Measurements from ENCODE around the gene FEM1C. TPM values are rescaled to one million over a fixed set of nuclear protein-coding genes. Genes with fewer than 3 reads are reported as not detected.

Gene FEM1C
- total RNA-seq, 4 donors from 2014 or later, result 41.3 to 71.0 (median 51.5) TPM

DNA sequence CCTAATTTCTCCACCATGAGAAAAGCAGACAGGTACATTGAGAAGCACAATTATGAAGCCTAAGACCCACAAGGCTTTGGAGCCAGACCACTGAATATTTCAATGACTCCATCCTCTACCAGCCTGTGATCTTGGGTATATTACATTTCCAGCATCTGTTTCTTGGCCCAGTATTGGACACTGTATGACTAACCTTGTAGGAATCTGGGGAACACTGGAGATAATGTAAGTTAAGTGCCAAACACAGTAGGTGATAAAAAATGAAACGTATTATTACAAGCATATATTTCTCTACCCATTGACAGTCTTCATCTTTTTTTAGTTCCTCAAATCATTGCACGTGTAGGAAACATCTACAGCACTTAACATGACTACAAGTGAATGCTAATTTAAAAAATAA lies 28.6 kb upstream of the FEM1C start:
- Histone ChIP-seq H3K36me3 (no peaks in the 10 kb centered on the region), H3K27ac (replicated peaks in 1 of 4) (no peak overlapping the region), H3K4me3 (no peak overlapping the region), H3K27me3 (no peaks in the 10 kb centered on the region), H3K4me1 (peaks cover 9 to 46% (median 30%) of the 10 kb centered on the region in 4 donors), H3K9me3 (no peaks in the 10 kb centered on the region)
- no peak for DNase-seq (ENCODE audit: extremely low spot score)
- WGBS, result 73% methylated on average over 2 of the region's 2 CpGs
- TF ChIP-seq POLR2AphosphoS5 (IDR thresholded peaks at IDR 0.05) (no peak), POLR2A (IDR thresholded peaks at IDR 0.05; ENCODE audit: low read depth) (no peak), EP300 (IDR thresholded peaks at IDR 0.05) (no peak)
- TF ChIP-seq, protein P1, sequence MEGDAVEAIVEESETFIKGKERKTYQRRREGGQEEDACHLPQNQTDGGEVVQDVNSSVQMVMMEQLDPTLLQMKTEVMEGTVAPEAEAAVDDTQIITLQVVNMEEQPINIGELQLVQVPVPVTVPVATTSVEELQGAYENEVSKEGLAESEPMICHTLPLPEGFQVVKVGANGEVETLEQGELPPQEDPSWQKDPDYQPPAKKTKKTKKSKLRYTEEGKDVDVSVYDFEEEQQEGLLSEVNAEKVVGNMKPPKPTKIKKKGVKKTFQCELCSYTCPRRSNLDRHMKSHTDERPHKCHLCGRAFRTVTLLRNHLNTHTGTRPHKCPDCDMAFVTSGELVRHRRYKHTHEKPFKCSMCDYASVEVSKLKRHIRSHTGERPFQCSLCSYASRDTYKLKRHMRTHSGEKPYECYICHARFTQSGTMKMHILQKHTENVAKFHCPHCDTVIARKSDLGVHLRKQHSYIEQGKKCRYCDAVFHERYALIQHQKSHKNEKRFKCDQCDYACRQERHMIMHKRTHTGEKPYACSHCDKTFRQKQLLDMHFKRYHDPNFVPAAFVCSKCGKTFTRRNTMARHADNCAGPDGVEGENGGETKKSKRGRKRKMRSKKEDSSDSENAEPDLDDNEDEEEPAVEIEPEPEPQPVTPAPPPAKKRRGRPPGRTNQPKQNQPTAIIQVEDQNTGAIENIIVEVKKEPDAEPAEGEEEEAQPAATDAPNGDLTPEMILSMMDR (IDR thresholded peaks at IDR 0.05), result no peak
- intact Hi-C loops (cut with DNase I), result no loop called here

DNA sequence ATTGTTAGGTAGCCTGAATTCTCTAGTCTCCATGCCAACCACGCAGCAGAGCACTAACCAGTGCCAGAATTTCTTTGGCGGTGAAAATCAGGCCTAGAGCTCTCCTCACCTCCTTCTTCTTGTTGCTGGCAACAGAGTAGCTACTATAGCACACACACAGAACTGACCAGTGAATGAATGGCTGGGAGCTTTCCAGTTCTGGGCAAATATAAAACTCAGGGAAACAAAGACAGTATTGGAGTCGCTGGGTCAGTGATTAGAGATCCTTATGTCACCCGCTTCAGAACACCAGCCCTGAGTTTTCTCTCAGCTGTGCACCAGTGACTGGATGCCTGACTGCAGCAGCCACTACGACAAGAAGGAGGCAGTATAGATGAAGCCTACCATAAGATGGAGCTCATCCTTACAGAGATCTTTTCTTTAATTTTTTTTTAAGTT lies 26.9 kb upstream of the FEM1C start:
- TF ChIP-seq, protein P1 (IDR thresholded peaks at IDR 0.05), result peak in 1 of 3 experiments; percentile 17
- TF ChIP-seq EP300 (IDR thresholded peaks at IDR 0.05) (no peak), POLR2AphosphoS5 (IDR thresholded peaks at IDR 0.05) (peak; percentile 11 to 40), POLR2A (IDR thresholded peaks at IDR 0.05; ENCODE audit: low read depth) (no peak)
- Histone ChIP-seq H3K4me3 (no peak overlapping the region), H3K27ac (replicated peaks in 1 of 4) (peak overlapping the region; percentile 21 to 53 (median 44)), H3K9me3 (no peaks in the 10 kb centered on the region), H3K27me3 (no peaks in the 10 kb centered on the region), H3K36me3 (no peaks in the 10 kb centered on the region), H3K4me1 (peaks cover 9 to 46% (median 30%) of the 10 kb centered on the region in 4 donors)
- intact Hi-C loops (cut with DNase I), result no loop called here
- 69% methylated on average over 5 of the region's 5 CpGs for WGBS
- DNase-seq (ENCODE audit: extremely low spot score), result no peak

DNA sequence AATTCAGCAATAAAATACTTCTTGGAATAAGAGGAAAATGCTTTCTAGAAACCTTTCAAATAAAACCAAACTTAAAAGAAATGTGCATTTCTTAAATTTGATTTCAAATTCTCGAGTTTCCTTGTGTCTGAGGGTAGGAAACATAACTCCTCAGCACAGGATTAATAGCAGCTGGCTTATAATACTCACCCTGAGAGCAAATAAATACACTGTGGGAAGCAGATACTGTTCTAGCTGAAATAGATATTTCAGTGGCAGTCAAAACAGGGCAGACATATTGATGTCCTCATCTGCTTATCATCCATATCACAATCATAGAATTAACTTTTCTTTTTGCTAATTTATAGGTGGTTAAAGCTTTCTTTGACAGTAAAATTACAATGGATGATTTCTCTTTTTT lies 24.1 kb upstream of the FEM1C start:
- no peaks in the 10 kb centered on the region for H3K27me3 ChIP-seq
- WGBS, result 64% methylated on average over 1 of the region's 1 CpG
- peaks cover 9 to 36% (median 25%) of the 10 kb centered on the region in 4 donors for H3K4me1 ChIP-seq
- intact Hi-C loops (cut with DNase I), result no loop called here
- no peaks in the 10 kb centered on the region for H3K9me3 ChIP-seq
- H3K4me3 ChIP-seq, result no peak overlapping the region
- no peak overlapping the region for H3K27ac ChIP-seq (replicated peaks in 1 of 4)
- DNase-seq (ENCODE audit: extremely low spot score), result no peak
- TF ChIP-seq, protein P1 (IDR thresholded peaks at IDR 0.05), result no peak
- no peak for TF ChIP-seq EP300 (IDR thresholded peaks at IDR 0.05)
- TF ChIP-seq POLR2A (IDR thresholded peaks at IDR 0.05; ENCODE audit: low read depth), result no peak
- TF ChIP-seq POLR2AphosphoS5 (IDR thresholded peaks at IDR 0.05), result no peak
- no peaks in the 10 kb centered on the region for H3K36me3 ChIP-seq

GRCh38 chr5:115565233-115565632 lies 20.7 kb upstream of the FEM1C start:
- Histone ChIP-seq H3K9me3 (no peaks in the 10 kb centered on the region), H3K4me3 (no peak overlapping the region), H3K27ac (replicated peaks in 1 of 4) (no peak overlapping the region), H3K36me3 (no peaks in the 10 kb centered on the region), H3K4me1 (peaks cover 0 to 5% (median 4%) of the 10 kb centered on the region in 4 donors), H3K27me3 (no peaks in the 10 kb centered on the region)
- intact Hi-C loops (cut with DNase I), result no loop called here
- TF ChIP-seq POLR2AphosphoS5 (IDR thresholded peaks at IDR 0.05), result no peak
- TF ChIP-seq POLR2A (IDR thresholded peaks at IDR 0.05; ENCODE audit: low read depth), result no peak
- TF ChIP-seq, protein P1 (IDR thresholded peaks at IDR 0.05), result no peak
- no peak for TF ChIP-seq EP300 (IDR thresholded peaks at IDR 0.05)
- WGBS, result 86% methylated on average over 2 of the region's 2 CpGs
- DNase-seq (ENCODE audit: extremely low spot score), result no peak

GRCh38 chr5:115561176-115561575 lies 16.6 kb upstream of the FEM1C start:
- Histone ChIP-seq H3K27me3 (no peaks in the 10 kb centered on the region), H3K4me1 (peaks cover 22 to 38% (median 31%) of the 10 kb centered on the region in 4 donors), H3K27ac (replicated peaks in 1 of 4) (no peak overlapping the region), H3K9me3 (no peaks in the 10 kb centered on the region), H3K36me3 (no peaks in the 10 kb centered on the region), H3K4me3 (no peak overlapping the region)
- no peak for DNase-seq (ENCODE audit: extremely low spot score)
- no peak for TF ChIP-seq POLR2A (IDR thresholded peaks at IDR 0.05; ENCODE audit: low read depth)
- TF ChIP-seq, protein P1 (IDR thresholded peaks at IDR 0.05), result no peak
- no peak for TF ChIP-seq EP300 (IDR thresholded peaks at IDR 0.05)
- no peak for TF ChIP-seq POLR2AphosphoS5 (IDR thresholded peaks at IDR 0.05)
- WGBS, result 93% methylated on average over 3 of the region's 3 CpGs
- intact Hi-C loops (cut with DNase I), result no loop called here
